Gastroesophageal sphincter (tissue), 3 donors: Measurements from ENCODE around the gene PDE4B.

ENCODE experiments used
- CTCF ChIP-seq, 4 experiments: fragments of 200-600 bp in 2 of 4; fragments of 450-650 bp in 2 of 4; sonication (generic) in 1 of 4; IDR thresholded peaks; one replicate each; pipeline ENCODE4 v1.5.1; 2017 to 2019; ENCODE audit warnings: antibody characterized with exemption in 4 of 4, mild to moderate bottlenecking in 2 of 4, moderate library complexity in 2 of 4
- EP300 ChIP-seq: sonication (generic); formaldehyde crosslinking; IDR thresholded peaks from one replicate; pipeline ENCODE4 v1.6.1; 2017; ENCODE audit warnings: antibody characterized with exemption, mild to moderate bottlenecking
- POLR2A ChIP-seq, 2 donors: fragments of 450-650 bp; IDR thresholded peaks; one replicate each; pipeline ENCODE4 v1.6.1; 2017; ENCODE audit warnings: antibody characterized with exemption in 2 of 2, mild to moderate bottlenecking in 2 of 2, moderate library complexity in 1 of 2
- POLR2AphosphoS5 ChIP-seq: sonication (generic); formaldehyde crosslinking; IDR thresholded peaks from one replicate; pipeline ENCODE4 v1.6.1; 2017; ENCODE audit warnings: antibody characterized with exemption

- TF ChIP-seq CTCF (IDR thresholded peaks at IDR 0.05) (no peak), EP300 (no peak), POLR2A (IDR thresholded peaks at IDR 0.05) (no peak), POLR2AphosphoS5 (no peak)
These were observed 2.6 kb downstream of the PDE4B start for GRCh38 chr1:65795311-65795710.
